Stimulated activated CD4-positive, alpha-beta T cell treated with anti-CD3 and anti-CD28 coated beads, Interleukin-1b, Interleukin-23, amount 100 ng/mL, for 1 hour (primary cell): Measurements from ENCODE around the gene GABBR2.
"Not testable (repeated sequence)": the region's sequence is repeated elsewhere in the genome, so short reads cannot be mapped to it uniquely, and the experiment has no call there.

Source experiments
- DNase-seq, 2 donors: peaks; one replicate each; pipeline ENCODE4 v3.0.0-alpha.2; 2020; ENCODE audit warnings: low read depth in 2 of 2

The GABBR2 gene

GRCh38 chr9:98596486-98596885 is 112.2 kb downstream of the GABBR2 start:
- DNase-seq, result no peak

- no peak for DNase-seq
Observed at GRCh38 chr9:98594546-98595160, 114.1 kb downstream of the GABBR2 start.

- DNase-seq, result no peak
Observed at GRCh38 chr9:98593354-98594253, 115.1 kb downstream of the GABBR2 start.

- DNase-seq, result no peak
Observed at GRCh38 chr9:98591696-98592095, 117.0 kb downstream of the GABBR2 start.

- no peak for DNase-seq
Observed at GRCh38 chr9:98590101-98590500, 118.6 kb downstream of the GABBR2 start.

- no peak for DNase-seq
Observed at GRCh38 chr9:98589102-98589501, 119.6 kb downstream of the GABBR2 start.

- DNase-seq, result not testable (repeated sequence)
Observed at GRCh38 chr9:98584853-98585438, 123.8 kb downstream of the GABBR2 start.

- no peak for DNase-seq
Observed at GRCh38 chr9:98584059-98584458, 124.7 kb downstream of the GABBR2 start.

- no peak for DNase-seq
Observed at GRCh38 chr9:98583417-98583816, 125.3 kb downstream of the GABBR2 start.

GRCh38 chr9:98580956-98581355 is 127.8 kb downstream of the GABBR2 start:
- DNase-seq, result no peak

GRCh38 chr9:98579700-98580099 is 129.0 kb downstream of the GABBR2 start:
- DNase-seq, result no peak

GRCh38 chr9:98577446-98577845 is 131.3 kb downstream of the GABBR2 start:
- no peak for DNase-seq

GRCh38 chr9:98576859-98577258 is 131.9 kb downstream of the GABBR2 start:
- no peak for DNase-seq

- DNase-seq, result no peak
Observed at GRCh38 chr9:98576354-98576753, 132.4 kb downstream of the GABBR2 start.

GRCh38 chr9:98575379-98576346 is 133.1 kb downstream of the GABBR2 start:
- no peak for DNase-seq

GRCh38 chr9:98573749-98574278 is 134.9 kb downstream of the GABBR2 start:
- no peak for DNase-seq

- no peak for DNase-seq
Observed at GRCh38 chr9:98572796-98573195, 135.9 kb downstream of the GABBR2 start.

- no peak for DNase-seq
Observed at GRCh38 chr9:98572054-98572627, 136.6 kb downstream of the GABBR2 start.

- DNase-seq, result no peak
Observed at GRCh38 chr9:98571643-98572042, 137.1 kb downstream of the GABBR2 start.

GRCh38 chr9:98570663-98571440 is 137.9 kb downstream of the GABBR2 start:
- DNase-seq, result no peak
